ENCODE measurements around the gene RNF26.

Gene RNF26

DNA sequence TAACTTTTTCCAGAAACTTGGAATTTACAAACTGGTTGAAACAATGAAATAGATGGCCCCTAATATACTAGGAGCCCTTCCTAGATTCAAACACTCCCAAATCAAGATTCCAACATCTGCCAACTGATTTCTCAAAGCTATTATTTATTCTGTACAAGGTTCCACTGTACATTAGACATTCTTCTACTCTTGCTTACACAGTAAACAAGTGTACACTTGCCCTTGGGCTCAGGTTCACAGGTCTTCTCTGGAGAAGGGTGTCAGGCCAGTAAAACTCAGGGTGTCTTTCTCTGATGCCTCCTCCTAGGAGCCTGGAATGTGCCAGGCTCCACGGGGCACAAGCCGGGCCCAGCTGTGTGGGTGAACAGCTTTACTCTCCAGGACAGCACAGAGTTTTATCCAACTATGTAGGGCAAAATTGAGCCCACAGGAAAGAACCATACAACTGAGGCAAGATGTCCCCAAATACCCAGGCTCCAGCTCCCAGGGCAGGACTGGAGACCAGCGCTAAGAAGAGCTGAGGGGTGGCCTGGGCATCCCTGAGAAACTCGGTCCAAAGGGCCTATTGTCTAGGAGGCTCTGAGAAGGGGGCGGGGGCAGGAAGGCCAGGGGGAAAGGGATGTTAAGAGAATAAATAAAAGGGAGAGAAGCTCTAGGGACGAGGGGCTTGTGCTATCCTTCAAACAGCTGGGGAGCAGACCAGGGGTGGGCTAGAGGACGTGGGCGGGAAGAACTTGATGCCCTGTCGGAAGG, 20.9 kb downstream of the RNF26 start:
- no peak for DNase-seq

DNA sequence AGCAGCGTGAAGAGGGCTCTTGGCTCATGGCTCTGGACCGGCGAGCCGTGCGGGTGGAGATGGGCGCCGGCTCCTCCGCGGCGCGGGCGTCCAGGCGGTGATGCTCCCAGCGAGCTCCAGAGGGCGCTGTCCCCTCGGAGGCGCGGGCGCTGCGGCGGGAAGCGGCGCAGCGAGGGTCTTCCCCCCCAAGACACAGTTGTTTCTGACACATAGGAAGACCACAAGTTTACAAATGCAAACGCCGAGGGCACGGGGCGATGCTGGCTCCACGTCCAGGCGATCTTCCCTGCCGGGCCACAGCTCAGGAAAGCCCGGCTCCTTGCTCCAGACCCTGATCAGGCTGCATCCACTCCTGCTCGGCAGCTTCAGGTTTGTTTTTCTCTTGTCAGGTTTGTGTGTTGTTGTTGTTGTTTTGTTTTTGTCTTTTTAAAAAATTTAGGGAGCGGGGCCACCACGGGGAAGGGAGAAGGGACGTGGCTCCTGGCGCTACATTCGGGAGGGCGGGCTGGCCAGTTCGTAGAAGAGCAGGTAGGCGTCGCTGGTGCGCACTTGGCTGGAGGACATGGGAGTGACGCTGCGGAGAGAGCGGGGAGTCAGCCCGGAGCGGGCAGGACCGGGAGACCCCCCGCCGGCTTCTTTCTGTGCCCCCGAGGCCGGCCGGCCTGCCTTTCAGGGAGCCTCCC, 22.2 kb downstream of the RNF26 start:
- DNase-seq, result peak; percentile 88

DNA sequence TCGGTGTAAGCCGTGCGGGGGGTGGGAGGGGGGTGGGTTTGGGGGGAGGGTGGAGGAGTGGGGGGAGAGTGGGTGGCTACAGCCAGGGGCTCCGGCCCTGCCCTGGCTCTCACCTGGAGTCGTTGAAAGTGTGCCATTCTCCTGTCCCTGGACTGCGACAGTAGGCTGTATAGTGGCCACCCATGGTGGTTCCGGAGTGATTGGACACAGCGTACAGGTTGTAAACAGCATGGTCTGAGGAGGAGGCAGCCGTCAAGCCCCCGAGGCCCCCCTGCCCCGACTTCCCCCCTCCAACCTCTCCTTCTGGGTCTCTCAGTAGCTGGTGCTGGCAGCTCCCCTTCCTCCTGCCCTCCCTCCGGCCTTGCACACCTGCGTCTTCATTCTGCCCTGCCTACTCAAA, 22.7 kb downstream of the RNF26 start:
- DNase-seq, result no peak

DNA sequence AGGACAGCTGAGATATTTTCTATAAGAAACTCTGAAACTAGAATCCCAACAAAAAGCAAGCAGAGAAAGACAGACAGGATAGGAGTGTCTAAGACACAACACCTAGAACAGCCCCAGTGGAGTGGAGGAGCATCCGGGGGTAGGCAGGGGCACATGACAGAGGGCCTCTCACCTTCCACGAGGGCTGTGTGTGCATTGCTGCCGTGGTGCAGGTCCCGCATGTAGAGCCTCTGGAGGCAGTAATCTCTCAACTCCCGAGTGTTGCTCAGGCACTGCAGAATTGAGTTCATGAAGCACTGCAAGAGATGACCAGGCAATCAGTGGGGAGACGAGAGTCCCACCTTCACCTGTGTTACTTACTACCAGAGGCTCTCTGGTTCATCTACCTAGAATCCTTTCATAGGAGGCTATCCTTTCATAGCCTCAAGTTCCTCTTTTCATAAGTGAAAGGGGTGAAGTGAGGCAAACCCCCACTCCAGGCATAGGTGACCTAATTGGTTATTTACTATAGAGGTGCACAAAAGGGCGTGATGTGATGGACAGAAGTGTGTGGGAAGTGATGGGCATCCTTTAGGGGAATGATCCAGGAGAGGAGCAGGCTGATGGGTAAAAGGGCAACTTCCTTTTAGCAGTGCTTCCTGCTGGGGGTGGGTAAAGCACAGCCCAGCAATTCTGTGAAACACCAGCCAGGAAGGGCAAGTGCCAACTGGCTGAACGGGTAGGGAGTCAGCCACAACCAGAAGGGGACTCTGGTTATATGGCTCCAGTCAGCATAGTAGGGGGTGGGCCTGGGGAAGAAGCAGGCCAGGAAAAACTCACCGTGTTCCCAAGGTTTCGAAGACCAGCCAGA, 25.3 kb downstream of the RNF26 start:
- no peak for DNase-seq

DNA sequence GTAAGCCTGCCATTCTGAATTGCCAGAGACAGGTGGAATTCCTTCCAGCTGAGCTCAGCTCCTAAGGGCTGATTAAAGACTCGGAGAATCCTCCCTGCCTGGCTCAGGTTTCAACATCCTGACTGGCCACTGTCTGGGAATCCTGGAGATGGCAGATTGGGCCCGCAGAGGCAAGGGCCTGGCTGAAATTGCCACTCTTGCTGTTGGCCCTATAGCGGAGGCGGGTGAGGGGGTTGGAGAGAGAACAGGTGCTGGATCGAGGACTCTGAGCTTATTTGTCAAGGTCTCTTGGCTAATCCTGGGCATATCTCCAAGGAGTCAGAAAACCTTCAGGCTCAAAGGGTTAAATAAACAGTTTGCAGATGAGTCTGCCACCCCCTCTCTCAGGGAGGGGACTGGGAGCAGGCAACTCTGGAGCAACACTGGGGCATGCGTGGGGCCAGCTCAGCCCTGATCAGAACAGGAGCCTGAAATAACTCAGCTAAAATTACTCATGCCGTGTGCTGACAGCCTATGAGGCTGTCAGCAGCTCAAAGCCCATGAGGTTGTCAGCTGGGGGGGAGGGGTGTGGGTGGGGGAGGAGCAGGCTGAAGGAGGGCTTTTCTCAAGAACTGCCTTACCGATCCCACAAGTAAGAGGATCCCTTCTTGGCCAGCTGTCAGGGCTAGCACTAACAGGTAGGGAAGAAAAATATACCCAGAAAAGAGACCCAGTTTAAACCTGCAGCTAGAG, 26.9 kb downstream of the RNF26 start:
- no peak for DNase-seq

DNA sequence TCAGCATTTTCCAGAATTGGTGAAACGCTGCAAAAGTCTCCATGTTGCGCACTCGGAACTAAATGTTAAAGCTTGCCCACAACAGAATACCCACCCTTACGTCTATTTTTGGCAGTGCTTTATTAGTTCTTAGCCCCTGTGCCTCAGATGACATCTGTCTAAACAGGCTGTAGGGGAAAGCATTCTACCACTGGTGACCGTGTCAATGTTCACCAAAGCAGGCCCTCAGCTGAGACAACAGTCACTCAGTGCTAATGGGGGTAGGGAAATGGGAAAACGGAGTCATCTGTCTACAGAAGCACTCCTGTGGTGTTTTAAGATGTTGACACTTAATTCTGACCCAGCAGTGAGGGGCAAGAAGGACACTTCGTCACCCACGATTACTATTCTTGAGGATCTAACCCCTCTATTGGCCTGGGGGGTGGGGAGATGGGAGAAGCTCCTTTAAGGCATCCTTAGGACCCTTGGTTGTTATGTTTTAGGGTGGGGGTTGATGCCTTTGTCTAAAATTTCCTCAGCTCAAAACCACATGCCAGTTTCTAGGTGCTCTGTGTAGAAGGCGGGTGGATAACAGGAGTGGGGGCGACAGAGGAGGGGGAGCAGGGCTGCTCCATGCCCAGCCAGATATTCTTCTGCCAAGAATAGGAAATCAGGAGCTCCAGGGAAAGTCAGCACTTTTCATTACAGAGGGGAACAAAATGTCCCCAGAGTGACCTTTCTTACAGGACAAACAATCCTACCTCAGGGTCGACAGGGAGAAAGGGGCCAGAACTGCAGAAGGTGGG, 27.8 kb downstream of the RNF26 start:
- no peak for DNase-seq

DNA sequence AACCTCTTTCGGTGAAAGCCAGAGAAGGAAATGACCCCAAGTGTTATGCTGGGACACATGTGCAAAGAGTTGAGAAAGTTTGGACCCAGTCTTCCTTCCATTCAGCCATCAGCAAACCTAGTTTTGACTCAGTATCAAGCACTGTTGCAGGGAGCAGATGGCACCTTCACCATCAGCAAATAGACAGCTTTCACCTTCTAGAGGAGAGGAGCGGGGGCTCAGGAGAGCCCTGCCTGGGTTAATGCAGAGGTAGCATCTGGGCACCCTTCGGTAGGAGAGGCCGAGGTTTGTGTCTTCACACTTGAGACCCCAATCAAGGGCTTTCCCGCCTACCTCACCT, 28.4 kb downstream of the RNF26 start:
- no peak for DNase-seq

DNA sequence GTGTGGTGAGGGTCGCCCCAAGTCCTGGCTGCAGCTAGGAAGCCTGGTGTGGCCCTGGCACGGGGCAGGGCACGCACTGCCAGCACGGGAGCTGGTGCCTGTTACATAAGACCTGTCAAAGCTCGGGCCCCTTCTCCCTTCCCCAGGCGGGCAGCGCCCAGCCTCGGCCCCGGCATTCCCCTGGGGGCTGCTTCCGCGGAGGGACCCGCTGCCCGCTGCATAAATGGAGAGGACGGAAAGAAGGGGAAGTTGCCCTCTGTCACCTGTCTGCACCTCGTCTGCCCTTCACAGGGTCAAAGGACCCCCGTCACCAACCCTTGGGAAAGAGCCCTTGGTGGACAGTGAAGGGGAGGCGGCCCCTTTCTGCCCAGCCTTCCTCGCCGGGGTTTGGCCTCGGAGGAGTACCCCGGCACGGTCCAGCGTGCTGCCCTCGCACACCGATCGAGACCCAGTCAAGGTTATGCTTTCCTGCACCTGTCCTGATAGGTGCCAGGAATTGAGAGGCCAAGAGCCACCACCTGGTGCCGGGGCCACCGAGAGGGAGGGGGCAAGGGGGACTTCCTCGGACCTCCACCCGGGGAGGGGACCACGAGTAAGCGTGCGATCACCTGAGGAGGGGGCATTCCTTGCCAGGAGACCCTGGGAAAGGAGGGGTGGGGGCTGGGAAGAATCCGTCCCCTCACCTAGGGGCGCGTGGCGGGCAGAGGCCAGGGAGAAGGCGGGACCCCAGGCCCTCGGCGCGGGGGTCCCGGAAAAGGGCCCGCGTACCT, 28.9 kb downstream of the RNF26 start:
- no peak for DNase-seq

DNA sequence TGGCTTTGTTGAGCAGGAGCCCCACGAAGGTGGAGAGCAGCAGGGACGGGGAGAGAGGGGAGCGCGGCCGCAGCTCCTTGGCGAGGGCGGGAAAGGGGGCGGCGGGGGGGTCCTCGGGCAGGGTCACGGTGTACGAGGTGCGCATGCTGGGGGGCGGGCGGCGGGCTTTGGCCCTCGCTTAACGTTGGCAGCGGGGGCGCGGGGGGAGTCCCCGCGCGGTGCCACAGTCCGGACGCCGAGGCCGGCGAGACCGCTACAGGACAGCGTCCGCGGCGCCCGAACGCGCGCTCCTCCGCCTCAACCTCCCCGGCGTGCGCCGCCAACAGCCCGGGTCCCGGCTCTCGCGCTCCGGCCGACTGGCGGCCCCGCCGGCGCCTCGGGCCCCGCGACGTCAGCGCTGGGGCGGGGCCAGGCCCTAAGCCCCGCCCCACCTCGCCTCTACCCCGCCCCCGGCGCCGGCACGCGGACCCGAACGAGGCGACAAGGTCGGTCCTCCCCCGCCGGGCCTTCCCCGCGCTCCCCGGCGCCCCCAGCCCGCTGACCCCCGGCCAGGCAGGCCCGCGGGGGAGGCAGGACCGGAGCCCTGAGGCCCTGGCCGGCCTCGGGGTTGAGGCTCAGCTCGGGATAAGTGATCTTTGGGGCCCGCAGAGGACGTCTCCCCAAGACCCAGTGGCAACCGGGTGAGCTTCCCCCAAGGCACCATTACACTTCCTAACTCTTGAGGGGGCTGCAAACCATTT, 29.7 kb downstream of the RNF26 start:
- DNase-seq, result peak; percentile 58

DNA sequence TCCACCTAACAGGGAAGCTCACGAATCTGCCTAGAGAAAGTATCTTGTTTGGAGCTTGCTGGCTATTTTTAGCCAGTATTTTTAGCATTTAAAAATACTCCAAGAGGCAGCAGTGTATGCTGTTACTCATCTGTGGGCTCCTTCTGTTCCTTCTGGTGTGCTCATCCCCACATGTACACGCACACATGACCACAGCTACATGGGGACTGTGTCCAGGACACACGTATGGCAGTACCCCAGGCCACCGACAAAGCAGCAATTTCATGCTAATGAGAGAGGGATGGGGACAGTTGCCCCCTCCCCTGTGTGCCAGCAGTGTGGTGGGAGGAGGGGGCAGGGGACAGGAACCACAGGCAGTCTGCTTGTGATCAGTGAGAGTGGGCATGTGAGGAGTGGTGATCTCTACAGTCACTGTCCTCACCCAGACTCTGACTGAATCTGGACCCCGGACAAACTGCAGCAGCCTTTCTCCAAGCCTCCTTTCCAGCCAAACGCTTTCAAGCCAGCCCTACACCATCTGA, 30.8 kb downstream of the RNF26 start:
- DNase-seq, result no peak

DNA sequence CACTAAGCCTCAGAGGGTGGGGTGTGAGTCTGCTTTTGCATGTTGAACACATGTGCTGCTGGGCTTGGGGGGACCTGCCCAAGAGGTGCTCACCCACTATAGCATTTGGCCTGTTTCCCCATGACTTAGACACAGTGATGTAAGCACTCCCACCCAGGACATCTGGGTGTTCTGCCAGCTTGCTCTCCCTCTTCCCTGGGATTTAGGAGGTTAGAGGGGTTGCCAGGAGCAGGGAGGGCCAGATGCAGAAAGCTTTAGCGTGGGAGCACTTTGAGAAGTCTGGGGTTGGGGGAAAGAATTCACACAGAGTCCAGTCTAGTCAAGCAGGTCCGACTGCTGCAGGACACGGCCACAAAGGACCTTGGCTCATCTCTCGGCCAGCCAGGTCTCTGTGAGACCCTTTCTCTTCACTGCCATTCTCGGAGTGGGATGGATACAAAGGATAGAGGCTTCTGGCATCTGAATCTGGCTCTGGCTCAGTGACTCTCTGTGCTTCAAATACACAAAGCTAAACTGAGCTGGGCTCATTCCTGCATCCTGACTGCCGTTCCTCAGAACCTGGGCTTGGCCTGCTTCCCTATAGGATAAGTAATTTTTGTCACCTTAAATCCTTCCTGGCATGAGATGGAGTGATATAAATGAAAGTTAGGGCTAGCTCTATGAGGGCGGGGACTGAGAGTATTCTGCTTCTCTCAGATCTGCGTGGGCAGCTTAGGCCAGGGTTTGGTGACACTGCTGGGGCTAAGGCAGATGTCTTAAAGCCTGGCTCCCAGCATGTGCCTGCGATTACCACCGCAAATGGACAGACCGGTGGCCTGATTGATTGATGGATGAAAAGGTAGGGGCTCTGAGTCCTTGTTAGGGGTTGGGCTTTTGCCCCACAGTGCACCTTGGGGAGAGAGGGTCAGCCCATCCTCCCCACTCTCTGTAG, 32.6 kb downstream of the RNF26 start:
- no peak for DNase-seq

DNA sequence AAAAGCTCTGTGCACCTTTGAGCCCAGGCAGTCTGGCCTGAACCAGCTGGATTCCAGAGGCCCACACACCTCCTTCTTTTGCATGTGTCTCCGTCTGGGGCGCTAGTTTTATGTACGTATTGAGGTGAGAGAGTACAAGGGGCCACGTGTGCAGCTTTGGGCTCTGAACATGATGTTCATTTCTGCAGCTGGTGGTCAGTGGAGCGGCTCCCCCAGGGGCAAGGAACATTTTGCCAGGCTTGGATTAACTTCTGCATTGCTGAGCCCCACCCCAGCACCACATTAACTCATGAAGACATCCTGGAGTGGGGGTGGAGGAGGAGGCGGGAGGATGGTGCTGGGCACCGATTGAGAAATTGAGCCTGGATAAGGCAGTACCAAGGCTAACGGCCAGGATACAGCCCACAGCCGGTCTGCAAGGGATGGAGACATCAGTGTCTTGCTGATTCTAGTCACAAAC, 33.4 kb downstream of the RNF26 start:
- DNase-seq, result no peak

DNA sequence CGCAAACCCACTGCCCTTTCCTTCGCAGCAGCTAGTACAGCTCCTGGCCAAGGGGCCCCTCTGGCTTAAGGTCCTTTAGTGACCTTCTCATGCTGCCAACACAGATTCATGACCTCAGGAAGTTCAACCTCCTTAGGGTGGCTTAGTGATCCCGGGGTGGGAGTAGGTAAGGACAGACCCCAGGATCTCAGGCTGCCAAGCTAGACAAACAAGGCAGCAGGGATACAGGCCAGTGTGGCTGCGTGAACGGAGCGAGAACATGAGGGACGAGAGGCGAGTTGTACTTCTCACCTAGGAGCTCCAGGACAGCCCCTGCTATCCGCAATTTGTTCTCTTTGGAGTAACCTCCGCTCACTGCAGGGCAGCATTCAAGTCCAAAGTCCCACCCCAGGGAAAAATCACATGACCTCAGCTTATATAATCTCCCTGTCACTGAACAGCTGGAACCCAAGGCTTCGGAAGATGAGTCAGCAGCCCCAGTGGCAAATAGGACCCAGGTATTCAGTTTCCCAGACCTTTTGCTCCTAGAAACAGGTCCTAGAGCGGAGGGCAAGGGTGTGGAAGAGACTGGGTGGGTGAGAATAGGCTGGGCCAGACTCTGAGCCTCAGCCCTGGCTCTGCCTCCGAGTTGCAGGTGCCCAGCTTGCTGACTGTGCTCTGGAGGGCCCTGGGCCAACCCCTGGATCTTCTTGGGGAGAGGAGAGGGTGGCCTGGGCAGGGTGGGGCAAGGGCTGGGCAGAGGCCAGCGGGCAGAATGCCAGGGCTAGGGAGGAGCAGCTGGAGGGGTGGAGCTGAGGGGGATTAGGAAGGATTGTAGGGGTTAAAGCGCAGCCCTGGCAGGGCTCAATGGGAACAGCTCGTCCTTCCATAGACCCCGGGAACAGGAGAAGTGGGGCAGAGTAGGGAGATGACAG, 34.1 kb downstream of the RNF26 start:
- peak; percentile 63 for DNase-seq

DNA sequence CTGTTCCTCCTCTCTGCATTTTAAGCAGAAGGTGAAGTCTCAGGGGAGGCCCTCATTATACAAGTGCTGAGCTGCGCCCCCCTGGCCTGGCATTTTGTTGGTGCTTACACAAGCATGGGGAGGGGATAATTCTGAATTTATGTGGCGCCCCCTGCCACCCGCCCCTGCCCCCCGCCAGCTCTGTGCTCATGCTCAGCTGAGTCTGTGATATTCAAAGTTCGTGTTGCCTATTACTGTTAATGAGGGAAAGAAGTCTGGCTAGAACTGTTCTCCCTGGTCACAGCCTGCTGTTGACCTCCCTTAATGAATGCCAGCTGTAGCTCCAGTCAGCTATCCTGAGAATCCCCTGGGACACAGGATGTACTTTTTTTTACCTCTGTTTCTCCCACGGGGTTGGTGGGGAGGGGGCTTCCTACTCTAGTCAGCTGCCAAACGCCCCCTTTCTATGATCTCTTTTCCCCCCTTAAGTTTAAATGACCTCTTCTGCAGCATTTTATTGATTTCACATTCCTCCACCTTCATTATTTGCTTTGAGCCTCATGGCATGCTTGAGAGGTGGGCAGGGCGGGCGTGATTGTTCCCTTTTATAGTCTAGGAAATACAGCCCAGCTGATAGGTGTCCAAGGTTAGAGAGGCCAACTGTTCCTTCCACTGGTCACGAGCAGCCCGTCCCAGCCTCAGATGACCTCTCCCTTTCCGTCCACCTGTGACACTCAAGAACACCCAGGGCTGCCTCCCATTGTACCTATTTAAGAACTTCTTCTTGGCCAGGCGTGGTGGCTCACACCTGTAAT, 35.0 kb downstream of the RNF26 start:
- DNase-seq, result no peak

DNA sequence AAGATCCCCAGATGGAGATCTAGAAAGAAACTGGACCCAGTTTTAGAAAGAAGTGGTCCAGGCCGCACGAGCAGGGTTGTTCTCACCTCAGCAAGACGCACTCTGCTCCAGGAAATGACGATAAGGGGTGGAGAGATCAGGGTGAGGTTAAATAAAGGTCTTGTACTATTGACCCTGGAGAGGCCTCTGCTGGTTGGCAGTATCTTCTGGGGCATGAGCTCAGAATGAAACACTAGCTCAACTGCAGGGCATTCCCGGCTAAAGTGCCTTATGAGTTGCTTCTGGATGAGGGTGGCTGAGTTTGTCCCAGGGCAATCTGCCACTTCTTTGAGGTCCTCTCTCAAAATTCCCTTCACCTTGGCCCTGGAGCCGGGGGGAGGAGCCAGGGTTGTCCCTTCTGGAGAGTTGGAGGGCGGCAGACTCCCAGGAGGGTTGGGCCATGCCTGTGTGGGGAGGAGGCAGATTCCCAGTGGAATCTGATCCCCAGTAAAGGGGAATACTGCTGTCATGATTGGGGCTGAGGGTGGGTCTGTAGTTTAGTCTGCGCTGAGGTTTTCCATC, 36.2 kb downstream of the RNF26 start:
- DNase-seq, result no peak

DNA sequence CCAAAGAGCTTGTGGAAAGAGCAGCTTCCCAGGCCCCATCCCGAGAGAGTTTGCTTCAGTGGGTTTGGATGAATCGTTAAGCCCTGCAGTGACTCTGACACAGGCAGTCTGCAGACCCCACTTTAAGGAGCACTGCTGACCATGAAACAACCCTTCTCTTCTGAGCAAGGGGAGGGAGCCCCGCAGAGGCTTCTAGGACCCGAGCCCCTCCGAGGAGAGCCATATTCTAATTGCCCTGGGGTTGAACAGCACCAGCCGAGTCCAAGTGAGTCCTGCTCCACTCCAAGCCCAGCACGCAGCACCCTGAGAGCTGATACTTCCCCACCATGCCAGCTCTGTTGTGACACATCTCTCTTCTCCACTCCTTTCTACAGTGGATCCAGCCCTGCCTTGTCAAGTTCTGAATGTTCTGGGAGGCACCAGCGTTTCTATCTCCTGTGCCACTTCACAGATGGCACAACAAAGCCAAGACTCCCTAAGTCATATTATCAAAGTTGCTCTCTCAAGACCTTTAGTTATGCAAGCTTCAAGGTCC, 36.8 kb downstream of the RNF26 start:
- DNase-seq, result no peak

DNA sequence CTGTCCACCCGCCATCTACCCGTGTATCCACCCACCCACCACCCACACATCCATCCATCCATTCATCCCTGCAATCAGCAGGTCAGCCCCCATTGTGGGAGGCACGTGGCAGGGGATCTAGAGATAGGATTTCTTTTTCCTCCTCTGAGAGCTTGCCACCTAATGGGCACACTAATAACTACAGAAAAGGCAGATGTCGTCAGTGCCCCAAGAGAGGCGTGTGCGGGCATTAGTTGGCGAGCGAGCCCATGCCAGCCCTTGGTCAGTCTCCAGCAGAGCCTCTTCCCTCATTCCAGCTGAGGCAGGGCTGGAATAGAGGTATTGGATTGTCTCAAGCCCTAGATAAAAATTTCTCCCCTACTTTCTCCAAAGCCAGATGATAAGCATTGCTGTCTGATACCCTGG, 37.5 kb downstream of the RNF26 start:
- DNase-seq, result peak; percentile 44
